HepG2 (cell line): ENCODE measurements around the gene SNX9. TPM values are rescaled to one million over a fixed set of nuclear protein-coding genes. Genes with fewer than 3 reads are reported as not detected.

Source experiments
- ATAC-seq: fragments of 200-7000 bp; cut with Tn5 transposase; 3 replicates; pipeline ENCODE4 v1.9.1; 2020; ENCODE audit warnings: mild to moderate bottlenecking, moderate library complexity
- BruUV-seq: library from RNA; stranded (reverse); fragments of 400-500 nt; replicated peaks from 2 replicates; lab custom pipeline; 2021; lab: Mats Ljungman, UMichigan
- CTCF ChIA-PET: fragments of 300-600 bp; formaldehyde crosslinking; extraction: SDS; loops from one replicate; lab custom pipeline; 2021; ENCODE audit warnings: low total read pairs, inconsistent platforms, low intra/inter-chr PET ratio; lab: Yijun Ruan, JAX
- POLR2A ChIA-PET: fragments of 350-600 bp; sonication (Branson Sonifier 250); formaldehyde crosslinking; loops from one replicate; lab custom pipeline; 2020; ENCODE audit warnings: antibody characterized with exemption, inconsistent platforms; lab: Yijun Ruan, JAX
- DNase-seq: peaks from one replicate; pipeline ENCODE4 v3.0.0-alpha.2; 2015; ENCODE audit warnings: low spot score
- FAIRE-seq: peaks from 3 replicates; lab custom pipeline; 2011; peaks lifted over from hg19 to GRCh38; lab: Jason Lieb, UNC
- H2AFZ ChIP-seq: one replicate; pipeline ENCODE4 v1.6.1; 2011; ENCODE audit warnings: low read length, inconsistent platforms
- H3K27ac ChIP-seq: fragments of 300-600 bp; 3 replicates; pipeline ENCODE4 v1.8.0; 2011; ENCODE audit warnings: mixed run types, mild to moderate bottlenecking, mixed read lengths, low read length, inconsistent platforms; ENCODE audit not compliant: insufficient read depth; ENCODE audit errors: extremely low read length
- H3K27me3 ChIP-seq, 2 experiments: fragments of 200-600 bp in 1 of 2; 2 replicates in 1 of 2; 3 replicates in 1 of 2; pipeline versions ENCODE4 v1.6.0 to v1.8.0; 2011; ENCODE audit warnings: low read length in 2 of 2, mild to moderate bottlenecking in 2 of 2, moderate library complexity in 2 of 2, inconsistent platforms in 1 of 2; ENCODE audit not compliant: insufficient read depth in 2 of 2, control insufficient read depth in 1 of 2
- H3K36me3 ChIP-seq, 2 experiments: fragments of 200-600 bp in 1 of 2; replicated peaks in 1 of 2; 2 replicates in 1 of 2; 3 replicates in 1 of 2; pipeline versions ENCODE4 v1.5.1 to v1.8.0; 2011; ENCODE audit warnings: low read length in 2 of 2, inconsistent platforms in 1 of 2; ENCODE audit not compliant: insufficient read depth in 2 of 2, control insufficient read depth in 1 of 2
- H3K4me1 ChIP-seq: 2 replicates; pipeline ENCODE4 v1.5.1; 2012; ENCODE audit warnings: low read length, inconsistent platforms; ENCODE audit not compliant: insufficient read depth
- H3K4me2 ChIP-seq: 2 replicates; pipeline ENCODE4 v1.6.0; 2011; ENCODE audit warnings: low read depth, low read length, inconsistent platforms
- H3K4me3 ChIP-seq, 3 experiments: fragments of 200-600 bp in 1 of 3; sonication (generic), shearing (Covaris generic) in 1 of 3; replicated peaks in 1 of 3; 2 replicates each; pipeline ENCODE4 v1.5.1; 2011 to 2016; ENCODE audit warnings: low read length in 3 of 3, inconsistent platforms in 2 of 3, low read depth in 2 of 3, mild to moderate bottlenecking in 2 of 3, control low read depth in 1 of 3, mixed read lengths in 1 of 3; ENCODE audit not compliant: insufficient read depth in 1 of 3
- H3K79me2 ChIP-seq: one replicate; pipeline ENCODE4 v1.6.1; 2011; ENCODE audit warnings: low read length, inconsistent platforms; ENCODE audit not compliant: insufficient read depth
- H3K9ac ChIP-seq: 2 replicates; pipeline ENCODE4 v1.6.0; 2011; ENCODE audit warnings: mild to moderate bottlenecking, low read depth, low read length, inconsistent platforms; ENCODE audit not compliant: insufficient read depth
- H3K9me3 ChIP-seq: 2 replicates; pipeline ENCODE4 v1.5.1; 2012; ENCODE audit warnings: mild to moderate bottlenecking, low read length
- H4K20me1 ChIP-seq: 2 replicates; pipeline ENCODE4 v1.6.0; 2011; ENCODE audit warnings: inconsistent platforms, mild to moderate bottlenecking, low read length, moderate library complexity; ENCODE audit not compliant: insufficient read depth
- ELF1 ChIP-seq: sonication (generic); formaldehyde crosslinking; IDR thresholded peaks from 2 replicates; pipeline ENCODE4 v1.4.0; 2020; ENCODE audit warnings: missing genetic modification reagents
- ESRRA ChIP-seq: sonication (generic); formaldehyde crosslinking; IDR thresholded peaks from 2 replicates; pipeline ENCODE4 v1.5.1; 2020; ENCODE audit warnings: mild to moderate bottlenecking, low read depth, missing genetic modification reagents
- GTF2F1 ChIP-seq: fragments of 150-350 bp; IDR thresholded peaks from 2 replicates; pipeline ENCODE4 v1.6.1; 2014; ENCODE audit warnings: low read length
- SALL1 ChIP-seq: sonication (generic); formaldehyde crosslinking; IDR thresholded peaks from 2 replicates; pipeline ENCODE4 v1.8.0; 2022; ENCODE audit warnings: mild to moderate bottlenecking, missing genetic modification reagents
- ZMYM2 ChIP-seq: sonication (generic); formaldehyde crosslinking; IDR thresholded peaks from 2 replicates; pipeline ENCODE4 v1.8.0; 2022; ENCODE audit warnings: mild to moderate bottlenecking, missing genetic modification reagents
- ZNF772 ChIP-seq: sonication (generic); formaldehyde crosslinking; IDR thresholded peaks from 2 replicates; pipeline ENCODE4 v1.5.0; 2020; ENCODE audit warnings: mild to moderate bottlenecking, missing genetic modification reagents
- WGBS: methylation state at CpG from one replicate; pipeline ENCODE4 v1.1.6; 2017; ENCODE audit warnings: low lambda C conversion rate; 5-methylcytosine and 5-hydroxymethylcytosine counted together
- in situ Hi-C: cut with HindIII; loops from 2 replicates; pipeline ENCODE4 v1.10.0; 2017; ENCODE audit warnings: low pct_unique_long_range_greater_than_20kb; ENCODE audit not compliant: extremely low pct_ligation_motif_present
- intact Hi-C: fragments of 100-400 bp; cut with micrococcal nuclease; formaldehyde crosslinking; loops from one replicate; pipeline ENCODE4 v1.10.0; 2022; ENCODE audit not compliant: unreplicated experiment
- polyA plus RNA-seq, 8 experiments: library from polyadenylated mRNA; depleted of rRNA in 3 of 8; stranded (reverse) in 7 of 8; unstranded in 1 of 8; fragments of >200 nt; fragmentation: Illumina TruSeq in 4 of 8; extraction: Trizol in 4 of 8; gene quantifications; 2 replicates each; pipeline versions ENCODE4 v1.2.1 to v1.2.3, GENCODE V29; 2011 to 2016; ENCODE audit warnings: low read depth in 4 of 8, missing spikeins in 1 of 8, mixed read lengths in 1 of 8; ENCODE audit not compliant: insufficient read depth in 1 of 8
- total RNA-seq, 5 experiments: library from RNA; depleted of rRNA; stranded (reverse); fragments of >200 nt; fragmentation: Illumina TruSeq; extraction: Trizol; gene quantifications; 2 replicates each; pipeline ENCODE4 v1.2.3, GENCODE V29; 2016; ENCODE audit warnings: low read depth in 1 of 5
- TF ChIP-seq, protein P1 (sequence below): sonication (generic); formaldehyde crosslinking; IDR thresholded peaks from 2 replicates; pipeline ENCODE4 v1.4.0; 2020; ENCODE audit warnings: mild to moderate bottlenecking, missing genetic modification reagents

Gene SNX9
- total and polyA plus RNA-seq, 2 of the 13 experiments (the other 11 are each of a cell fraction or from before 2014, with no cell fraction given): 21.9 to 36.0 TPM

DNA sequence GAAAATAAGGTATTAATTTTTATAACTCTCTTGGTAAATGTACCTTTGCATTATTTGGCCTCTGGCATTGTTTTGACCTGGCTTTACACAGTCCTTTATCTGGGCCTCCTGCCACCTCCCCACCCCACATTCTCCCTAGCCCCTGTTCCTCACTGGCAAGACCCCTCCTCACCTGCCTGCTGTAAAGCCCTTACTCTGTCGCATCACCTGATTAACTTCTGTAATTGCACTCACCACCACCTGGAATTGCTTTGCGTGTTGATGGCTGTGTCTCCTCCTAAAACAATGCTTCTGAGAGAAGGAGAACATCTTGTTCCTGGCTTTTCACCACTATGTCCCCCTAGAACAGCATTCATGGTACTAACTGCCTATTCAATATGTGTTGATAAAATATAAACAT lies 24.8 kb downstream of the SNX9 start:
- no peaks in the 10 kb centered on the region for H3K36me3 ChIP-seq
- no peak overlapping the region for H2AFZ ChIP-seq
- no TSS peak for BruUV-seq
- peaks cover 11% of the 10 kb centered on the region; the same call in 1 of the 2 replicates for H3K4me1 ChIP-seq
- CTCF ChIA-PET: no interaction called here
- FAIRE-seq: no peak
- H3K9me3 ChIP-seq: peaks cover 7% of the 10 kb centered on the region
- no peak overlapping the region for H3K4me3 ChIP-seq
- POLR2A ChIA-PET: no interaction called here
- WGBS: 98% methylated on average over 2 of the region's 2 CpGs
- no peak for DNase-seq
- in situ Hi-C loops (no loop called here), intact Hi-C loops (no loop called here)
- peaks cover 78% of the 10 kb centered on the region for H3K79me2 ChIP-seq
- no peaks in the 10 kb centered on the region for H3K27me3 ChIP-seq
- H3K27ac ChIP-seq: no peak overlapping the region
- H3K9ac ChIP-seq: no peak overlapping the region
- H3K4me2 ChIP-seq: no peak overlapping the region
- H4K20me1 ChIP-seq: peaks cover 54% of the 10 kb centered on the region
- no peak for ATAC-seq
- TF ChIP-seq ESRRA (no peak), ELF1 (CRISPR knock-in tag) (no peak), ZNF772 (no peak), GTF2F1 (no peak), ZMYM2 (no peak), SALL1 (no peak)
- TF ChIP-seq, protein P1, sequence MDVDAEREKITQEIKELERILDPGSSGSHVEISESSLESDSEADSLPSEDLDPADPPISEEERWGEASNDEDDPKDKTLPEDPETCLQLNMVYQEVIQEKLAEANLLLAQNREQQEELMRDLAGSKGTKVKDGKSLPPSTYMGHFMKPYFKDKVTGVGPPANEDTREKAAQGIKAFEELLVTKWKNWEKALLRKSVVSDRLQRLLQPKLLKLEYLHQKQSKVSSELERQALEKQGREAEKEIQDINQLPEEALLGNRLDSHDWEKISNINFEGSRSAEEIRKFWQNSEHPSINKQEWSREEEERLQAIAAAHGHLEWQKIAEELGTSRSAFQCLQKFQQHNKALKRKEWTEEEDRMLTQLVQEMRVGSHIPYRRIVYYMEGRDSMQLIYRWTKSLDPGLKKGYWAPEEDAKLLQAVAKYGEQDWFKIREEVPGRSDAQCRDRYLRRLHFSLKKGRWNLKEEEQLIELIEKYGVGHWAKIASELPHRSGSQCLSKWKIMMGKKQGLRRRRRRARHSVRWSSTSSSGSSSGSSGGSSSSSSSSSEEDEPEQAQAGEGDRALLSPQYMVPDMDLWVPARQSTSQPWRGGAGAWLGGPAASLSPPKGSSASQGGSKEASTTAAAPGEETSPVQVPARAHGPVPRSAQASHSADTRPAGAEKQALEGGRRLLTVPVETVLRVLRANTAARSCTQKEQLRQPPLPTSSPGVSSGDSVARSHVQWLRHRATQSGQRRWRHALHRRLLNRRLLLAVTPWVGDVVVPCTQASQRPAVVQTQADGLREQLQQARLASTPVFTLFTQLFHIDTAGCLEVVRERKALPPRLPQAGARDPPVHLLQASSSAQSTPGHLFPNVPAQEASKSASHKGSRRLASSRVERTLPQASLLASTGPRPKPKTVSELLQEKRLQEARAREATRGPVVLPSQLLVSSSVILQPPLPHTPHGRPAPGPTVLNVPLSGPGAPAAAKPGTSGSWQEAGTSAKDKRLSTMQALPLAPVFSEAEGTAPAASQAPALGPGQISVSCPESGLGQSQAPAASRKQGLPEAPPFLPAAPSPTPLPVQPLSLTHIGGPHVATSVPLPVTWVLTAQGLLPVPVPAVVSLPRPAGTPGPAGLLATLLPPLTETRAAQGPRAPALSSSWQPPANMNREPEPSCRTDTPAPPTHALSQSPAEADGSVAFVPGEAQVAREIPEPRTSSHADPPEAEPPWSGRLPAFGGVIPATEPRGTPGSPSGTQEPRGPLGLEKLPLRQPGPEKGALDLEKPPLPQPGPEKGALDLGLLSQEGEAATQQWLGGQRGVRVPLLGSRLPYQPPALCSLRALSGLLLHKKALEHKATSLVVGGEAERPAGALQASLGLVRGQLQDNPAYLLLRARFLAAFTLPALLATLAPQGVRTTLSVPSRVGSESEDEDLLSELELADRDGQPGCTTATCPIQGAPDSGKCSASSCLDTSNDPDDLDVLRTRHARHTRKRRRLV (CRISPR knock-in tag): no peak
